Activated naive CD4-positive, alpha-beta T cell (primary cell): ENCODE data around the gene LUZP1.

Source experiments
- DNase-seq, 4 experiments: peaks; one replicate each; lab custom pipeline; 2025; lab: John Stamatoyannopoulos, UW

The LUZP1 gene

DNA sequence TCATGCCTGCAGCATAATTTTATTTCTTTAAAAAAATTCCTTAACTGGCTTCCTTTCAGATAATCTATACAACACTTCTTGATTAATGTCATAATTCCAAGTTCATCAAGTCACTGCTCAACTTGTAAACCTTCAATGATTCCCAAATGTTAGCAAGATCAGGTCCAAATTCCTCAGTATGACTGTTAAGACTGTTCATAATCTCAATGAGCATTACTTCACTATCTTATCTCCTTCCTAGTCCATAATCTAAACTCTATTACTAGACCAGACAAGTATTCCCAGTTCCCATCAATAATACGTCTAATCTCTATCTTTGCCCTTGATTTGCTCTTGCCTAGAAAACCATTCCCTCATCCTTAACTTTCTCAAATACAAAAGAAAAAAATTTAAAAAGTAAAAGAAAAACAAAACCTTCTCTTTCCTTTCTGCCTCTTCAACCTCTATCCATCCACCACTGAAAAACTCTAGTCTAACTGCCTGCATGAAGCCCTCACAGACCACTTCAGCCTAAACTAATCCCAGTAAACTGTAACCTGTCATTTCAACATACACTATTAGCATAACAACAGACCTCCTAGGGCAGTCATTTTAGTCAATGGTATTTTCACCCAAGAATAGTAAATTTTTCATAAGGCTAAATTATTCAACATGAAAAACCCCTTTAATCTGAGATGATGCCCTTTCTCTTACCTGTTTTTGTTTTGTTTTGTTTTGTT, 15.5 kb downstream of the LUZP1 start:
- no peak for DNase-seq

- DNase-seq: no peak
Measured at GRCh38 chr1:23150742-23151141, 17.9 kb downstream of the LUZP1 start.

DNA sequence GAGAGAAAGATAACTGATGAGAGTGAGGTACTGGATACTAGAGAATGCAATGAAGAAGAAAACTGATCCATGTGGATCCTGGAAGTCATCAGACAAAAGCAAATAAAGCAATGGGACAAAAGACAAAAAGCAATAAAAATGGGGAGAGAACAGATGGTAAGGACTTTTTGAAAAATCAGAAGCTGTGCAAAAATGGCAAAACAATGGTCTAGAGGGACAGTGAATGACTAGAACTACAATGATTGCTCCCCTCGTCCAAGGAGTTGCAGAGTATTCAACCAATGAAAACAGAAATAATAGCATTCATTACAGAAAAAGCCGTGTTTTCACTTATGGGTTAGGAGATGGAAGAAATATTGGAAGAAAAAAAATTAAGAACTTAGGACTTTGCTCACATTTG, 18.5 kb downstream of the LUZP1 start:
- no peak for DNase-seq

DNA sequence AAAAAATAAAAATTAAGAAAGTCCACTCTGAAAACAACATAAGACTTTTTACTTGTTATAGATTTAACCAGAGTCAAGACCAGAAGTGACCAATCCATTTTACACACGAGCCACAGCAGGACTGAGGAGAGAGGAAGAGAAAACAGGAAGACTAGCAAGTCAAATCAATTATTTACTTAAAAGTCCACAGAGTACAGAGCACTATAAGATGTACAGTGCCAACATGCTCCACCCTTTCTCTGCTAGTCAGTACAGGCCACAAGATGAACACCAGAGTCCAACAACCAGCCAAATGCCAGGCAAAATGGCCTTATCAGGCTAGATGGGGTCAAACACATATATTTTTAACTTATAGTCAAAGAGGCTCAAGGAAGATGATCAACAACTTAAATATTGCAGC, 19.5 kb downstream of the LUZP1 start:
- DNase-seq: no peak

GRCh38 chr1:23148084-23148483, 20.6 kb downstream of the LUZP1 start:
- no peak for DNase-seq

DNA sequence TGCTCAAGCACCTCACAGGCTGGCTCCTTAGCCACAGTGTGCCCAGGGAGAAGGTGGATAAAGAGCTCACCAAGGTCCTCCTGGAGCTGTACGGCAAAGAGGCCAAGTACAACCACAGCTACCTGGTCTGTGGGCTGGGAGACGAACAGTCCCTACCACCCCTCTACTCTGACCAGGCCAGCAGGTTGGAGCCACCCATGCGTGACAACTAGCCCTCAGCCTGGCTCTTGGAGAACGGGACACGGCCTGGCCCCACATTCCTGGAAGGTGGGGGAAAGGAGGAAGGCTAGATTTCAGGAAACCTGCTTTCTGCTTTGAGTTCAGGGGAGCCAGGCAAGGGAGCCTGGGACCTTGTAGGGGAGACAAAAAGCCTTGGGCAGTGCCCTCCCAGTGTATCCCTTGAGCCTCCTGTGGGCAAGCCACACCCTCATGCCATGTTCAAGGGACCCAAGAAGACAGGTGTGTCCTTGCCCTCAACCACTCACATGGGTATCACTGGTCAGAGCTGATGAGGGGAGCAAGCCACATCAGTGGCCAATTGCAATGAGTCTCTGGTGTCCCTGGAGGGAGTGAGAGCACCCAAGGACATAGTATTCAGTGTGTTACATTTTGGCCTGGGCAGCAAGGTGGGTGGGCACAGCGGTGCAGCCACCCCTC, 27.6 kb downstream of the LUZP1 start:
- no peak for DNase-seq

GRCh38 chr1:23135268-23135667, 33.4 kb downstream of the LUZP1 start:
- DNase-seq: no peak

GRCh38 chr1:23134055-23134454, 34.6 kb downstream of the LUZP1 start:
- no peak for DNase-seq

- DNase-seq: no peak
Measured at GRCh38 chr1:23133587-23133986, 35.1 kb downstream of the LUZP1 start.

- no peak for DNase-seq
Measured at GRCh38 chr1:23132033-23132432, 36.6 kb downstream of the LUZP1 start.

- no peak for DNase-seq
Measured at GRCh38 chr1:23129846-23130245, 38.8 kb downstream of the LUZP1 start.

DNA sequence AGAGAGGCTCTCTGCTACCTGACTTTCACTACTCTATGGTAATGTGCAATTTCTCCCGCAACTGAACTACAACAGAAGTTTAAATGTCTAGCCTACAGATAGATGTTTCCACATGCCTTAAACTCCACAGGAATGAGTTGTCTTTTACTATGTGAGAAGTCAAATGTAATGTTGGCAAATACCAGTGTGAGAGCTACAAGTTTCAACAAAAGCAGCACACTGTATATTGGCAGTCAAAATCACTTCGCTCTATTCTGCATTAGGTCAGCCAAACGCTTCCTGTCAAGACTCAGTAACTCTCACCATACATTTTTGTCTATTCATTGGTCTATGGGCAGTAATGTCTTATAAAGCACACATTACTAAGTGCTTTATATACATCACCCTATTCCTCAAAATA, 41.9 kb downstream of the LUZP1 start:
- no peak for DNase-seq

DNA sequence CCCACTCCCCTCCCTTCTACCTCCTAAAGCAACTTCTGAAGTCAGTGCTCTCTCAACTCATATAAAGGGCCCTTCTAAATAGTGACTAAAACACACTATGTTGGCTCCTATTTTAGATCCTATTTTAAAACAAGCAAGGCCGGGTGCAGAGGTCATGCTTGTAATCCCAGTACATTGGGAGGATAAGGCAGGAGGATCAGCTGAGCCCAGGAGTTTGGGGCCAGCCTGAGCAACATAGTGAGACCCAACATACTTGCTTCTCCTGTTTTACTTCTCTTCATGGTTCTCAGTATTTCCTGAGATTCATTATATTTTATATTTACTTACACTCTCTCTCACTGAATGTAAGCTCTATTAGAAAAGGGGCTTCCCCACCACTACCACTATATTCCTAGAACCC, 42.5 kb downstream of the LUZP1 start:
- DNase-seq: no peak

- DNase-seq: no peak
Measured at GRCh38 chr1:23125489-23125888, 43.2 kb downstream of the LUZP1 start.

- no peak for DNase-seq
Measured at GRCh38 chr1:23124259-23125026, 44.2 kb downstream of the LUZP1 start.

DNA sequence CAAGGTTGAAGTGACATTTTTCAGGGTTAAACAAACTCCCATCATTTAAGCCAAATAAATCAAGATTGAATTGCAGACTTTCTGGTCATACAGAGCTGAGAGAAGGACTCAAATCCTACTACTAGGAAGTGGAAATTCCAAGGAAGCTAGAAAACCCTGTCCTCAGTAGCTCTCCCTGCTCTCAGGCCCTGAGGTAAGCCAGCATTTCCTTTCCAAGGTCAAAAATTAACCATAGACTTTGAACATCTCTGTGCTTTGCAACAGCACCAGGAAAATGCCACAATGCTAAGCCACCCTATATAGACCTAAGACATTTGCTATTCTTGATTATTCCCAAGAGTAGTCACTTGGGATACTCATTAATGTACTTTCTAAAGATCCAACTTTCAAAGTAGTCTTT, 45.1 kb downstream of the LUZP1 start:
- no peak for DNase-seq

DNA sequence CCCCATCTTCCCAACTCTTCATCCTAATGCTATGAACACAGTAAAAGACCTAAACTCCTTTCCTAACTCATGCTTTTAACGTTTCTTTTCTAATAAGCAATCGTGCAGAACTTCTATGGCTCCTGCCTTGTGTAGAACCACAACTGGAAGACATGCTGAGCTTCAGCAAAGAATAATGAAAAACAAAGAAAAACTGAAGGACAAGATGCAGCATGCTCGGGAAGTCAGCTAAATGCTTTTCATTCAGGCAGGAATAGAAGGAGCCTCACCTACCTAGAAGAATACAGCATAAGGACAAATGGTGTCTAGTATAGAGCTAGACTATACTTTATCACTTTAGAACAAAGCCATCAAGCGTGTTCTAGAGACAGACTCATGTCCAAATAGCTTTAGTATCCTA, 45.9 kb downstream of the LUZP1 start:
- DNase-seq: no peak

DNA sequence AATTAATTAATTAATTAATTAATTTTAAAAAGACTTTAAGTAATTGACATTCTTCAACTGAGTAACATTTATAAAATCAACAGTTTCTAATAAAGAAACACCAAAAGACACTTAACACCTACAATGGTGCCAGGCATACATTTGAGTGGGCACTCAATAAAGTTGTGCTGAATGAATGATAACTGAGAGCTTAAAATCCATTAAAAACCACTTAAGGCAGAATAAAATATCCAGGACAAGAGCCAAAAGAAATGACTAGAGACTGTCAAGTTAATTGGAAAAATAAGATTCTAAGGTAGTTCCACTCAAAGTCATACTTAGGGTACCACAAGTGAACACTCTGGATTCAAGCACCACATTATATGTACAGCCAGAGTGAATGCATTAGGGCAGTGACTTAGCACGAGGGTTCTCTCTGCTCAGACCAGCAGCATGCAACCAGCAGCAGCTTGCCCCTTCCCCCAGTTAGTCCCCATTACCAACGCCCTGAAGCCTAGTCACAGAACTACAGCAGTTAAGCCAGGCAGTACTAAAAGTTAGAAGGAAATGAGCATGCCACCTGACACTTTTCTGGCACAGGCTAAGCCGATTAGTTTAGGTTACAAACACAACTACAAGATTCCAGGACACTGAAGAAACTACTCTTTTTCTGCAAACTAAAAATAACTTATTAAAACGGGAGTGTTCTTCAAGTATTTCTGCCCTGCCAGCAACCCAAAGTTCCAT, 46.5 kb downstream of the LUZP1 start:
- no peak for DNase-seq

DNA sequence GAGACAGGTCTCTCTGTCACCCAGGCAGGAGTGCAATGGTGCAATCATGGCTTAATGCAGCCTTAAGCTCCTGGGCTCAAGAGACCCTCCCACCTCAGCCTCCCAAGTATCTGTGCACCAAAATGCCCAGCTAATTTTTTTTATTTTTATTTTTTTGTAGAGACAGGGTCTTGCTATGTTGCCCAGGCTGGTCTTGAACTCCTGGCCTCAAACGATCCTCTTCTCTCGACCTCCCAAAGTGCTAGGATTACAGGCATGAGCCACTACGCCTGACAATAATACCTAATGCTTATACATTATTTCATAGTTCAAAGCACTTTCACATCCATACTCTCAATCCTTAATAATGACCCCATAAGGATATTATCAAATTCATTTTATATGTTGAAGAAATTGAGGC, 48.3 kb downstream of the LUZP1 start:
- no peak for DNase-seq

DNA sequence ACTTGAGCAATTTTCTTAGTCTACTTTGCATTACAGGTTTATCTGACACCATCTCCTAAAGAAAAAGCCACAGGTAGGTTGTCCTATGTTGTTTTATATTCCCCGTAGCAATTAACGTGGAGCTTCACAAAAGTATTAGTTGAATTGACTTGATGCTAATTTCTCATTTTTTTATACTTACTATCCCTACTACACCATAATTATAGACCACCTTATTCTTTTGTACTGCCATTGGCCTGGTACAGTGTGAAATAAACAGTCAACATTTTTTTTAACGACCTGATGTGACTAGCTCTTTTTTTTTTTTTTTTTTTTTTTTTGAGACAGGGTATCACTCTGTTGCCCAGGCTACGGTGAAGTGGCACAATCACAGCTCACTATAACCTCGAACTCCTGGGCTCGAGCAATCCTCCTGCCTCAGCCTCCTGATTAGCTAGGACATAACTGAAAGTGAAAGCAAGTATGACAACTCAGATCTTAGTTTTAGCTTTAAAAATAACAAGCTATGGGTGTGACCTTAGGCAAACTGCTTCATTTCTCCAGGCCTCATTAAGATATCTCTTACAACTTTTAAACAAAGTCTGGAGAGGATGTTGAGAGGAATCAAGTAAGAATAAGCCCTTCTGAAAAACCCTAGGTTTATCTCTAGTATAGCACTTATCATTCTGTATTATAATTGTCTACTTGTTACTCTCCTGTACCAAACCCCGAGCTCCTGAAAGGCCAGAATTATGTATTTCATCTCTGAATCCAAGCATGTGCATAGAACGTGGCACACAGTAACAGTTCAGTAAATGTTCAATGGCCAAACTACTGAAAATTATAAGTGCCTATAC, 49.5 kb downstream of the LUZP1 start:
- no peak for DNase-seq

DNA sequence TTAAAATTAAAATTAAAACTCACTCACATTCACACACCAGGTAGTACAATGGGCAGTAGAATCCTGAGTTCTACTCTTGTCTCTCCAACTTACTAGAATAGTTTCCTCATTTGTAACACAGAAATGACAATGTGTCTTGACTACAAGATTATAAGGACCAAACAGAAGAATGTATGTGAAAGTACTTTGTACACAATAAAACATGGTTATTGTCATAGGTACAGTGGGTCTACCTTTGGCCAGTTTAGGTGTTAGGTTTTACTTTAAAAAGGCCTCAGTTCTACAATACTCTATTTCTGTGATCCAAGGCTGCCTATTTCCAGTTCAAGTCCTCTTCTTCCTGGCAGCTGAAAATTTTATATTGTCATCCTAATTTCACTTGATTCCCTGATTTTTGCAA, 50.2 kb downstream of the LUZP1 start:
- DNase-seq: no peak
